ENCODE measurements around the gene MYF5. TPM values are rescaled to one million over a fixed set of nuclear protein-coding genes. Genes with fewer than 3 reads are reported as not detected.
A peak's percentile ranks its signal among the peaks of the same experiment; 100 is the strongest.

MYF5 gene
- total RNA-seq, 2 donors from 2014 or later, result not detected

- H3K27ac ChIP-seq, result no peak overlapping the region
- H3K4me1 ChIP-seq, result no peaks in the 10 kb centered on the region
- no peaks in the 10 kb centered on the region for H3K9me3 ChIP-seq
- 18 to 25% methylated on average over 5 to 21 of the region's 21 CpGs for WGBS, 2 donors
- no peaks in the 10 kb centered on the region for H3K36me3 ChIP-seq (replicated peaks in 1 of 2; ENCODE audit: insufficient read depth in 1 of 2, low read depth in 2 of 2)
- H3K27me3 ChIP-seq, result no peaks in the 10 kb centered on the region
- TF ChIP-seq CTCF (IDR thresholded peaks at IDR 0.05), result no peak
- TF ChIP-seq POLR2A (IDR thresholded peaks at IDR 0.05), result no peak
- ATAC-seq (no peak), DNase-seq (no peak)
- intact Hi-C loops (cut with DNase I), result no loop called here
- H3K4me3 ChIP-seq, result no peak overlapping the region
Observed at GRCh38 chr12:80707830-80708258, 8.9 kb upstream of the MYF5 start.

GRCh38 chr12:80708259-80708974, 8.3 kb upstream of the MYF5 start:
- ATAC-seq, result no peak
- Histone ChIP-seq H3K27ac (no peak overlapping the region), H3K27me3 (no peaks in the 10 kb centered on the region), H3K4me1 (no peaks in the 10 kb centered on the region), H3K4me3 (no peak overlapping the region), H3K9me3 (no peaks in the 10 kb centered on the region), H3K36me3 (replicated peaks in 1 of 2; ENCODE audit: insufficient read depth in 1 of 2, low read depth in 2 of 2) (no peaks in the 10 kb centered on the region)
- TF ChIP-seq POLR2A (IDR thresholded peaks at IDR 0.05) (no peak), CTCF (IDR thresholded peaks at IDR 0.05) (no peak)
- DNase-seq, result no peak
- 2 to 6% methylated on average over 47 to 49 of the region's 50 CpGs for WGBS, 2 donors
- intact Hi-C loops (cut with DNase I), result no loop called here

- H3K27ac ChIP-seq, result no peak overlapping the region
- ATAC-seq (no peak), DNase-seq (no peak)
- peaks cover 4% of the 10 kb centered on the region for H3K4me1 ChIP-seq
- H3K36me3 ChIP-seq (replicated peaks in 1 of 2; ENCODE audit: insufficient read depth in 1 of 2, low read depth in 2 of 2), result no peaks in the 10 kb centered on the region
- H3K9me3 ChIP-seq, result no peaks in the 10 kb centered on the region
- H3K27me3 ChIP-seq, result no peaks in the 10 kb centered on the region
- 14 to 32% methylated on average over 10 of the region's 10 CpGs for WGBS, 2 donors
- TF ChIP-seq POLR2A (IDR thresholded peaks at IDR 0.05) (no peak), CTCF (IDR thresholded peaks at IDR 0.05) (no peak)
- H3K4me3 ChIP-seq, result no peak overlapping the region
- intact Hi-C loops (cut with DNase I), result no loop called here
Observed at GRCh38 chr12:80708975-80709328, 7.8 kb upstream of the MYF5 start.

- 33 to 35% methylated on average over 20 of the region's 20 CpGs for WGBS, 2 donors
- no peaks in the 10 kb centered on the region for H3K27me3 ChIP-seq
Observed at GRCh38 chr12:80709811-80710726, 6.6 kb upstream of the MYF5 start.

More at GRCh38 chr12:80709811-80710726, 6.6 kb upstream of the MYF5 start:
- no peaks in the 10 kb centered on the region for H3K9me3 ChIP-seq
- ATAC-seq (no peak), DNase-seq (peak in 2 of 4 donors; percentile 7 to 15)
- no peak overlapping the region for H3K27ac ChIP-seq
- TF ChIP-seq CTCF (IDR thresholded peaks at IDR 0.05) (peak in 4 of 7 experiments; percentile 23 to 35 (median 25)), POLR2A (IDR thresholded peaks at IDR 0.05) (no peak)
- H3K36me3 ChIP-seq (replicated peaks in 1 of 2; ENCODE audit: insufficient read depth in 1 of 2, low read depth in 2 of 2), result no peaks in the 10 kb centered on the region
- peaks cover 11% of the 10 kb centered on the region for H3K4me1 ChIP-seq
- H3K4me3 ChIP-seq, result no peak overlapping the region
- intact Hi-C loops (cut with DNase I), result no loop called here
